Activated CD4-positive, alpha-beta T cell treated with anti-CD3 and anti-CD28 coated beads, Interleukin-2, Interleukin-6, amounts not matched to agents 100 ng/mL and 50 ng/mL, durations not matched to agents 16 hours and 8 hours (primary cell): ENCODE results near the gene CX3CL1.
"Not testable (repeated sequence)": the region's sequence is repeated elsewhere in the genome, so short reads cannot be mapped to it uniquely, and the experiment has no call there.

ENCODE experiments used
- DNase-seq: peaks from one replicate; pipeline ENCODE4 v3.0.0-alpha.2; 2020

Gene CX3CL1

DNA sequence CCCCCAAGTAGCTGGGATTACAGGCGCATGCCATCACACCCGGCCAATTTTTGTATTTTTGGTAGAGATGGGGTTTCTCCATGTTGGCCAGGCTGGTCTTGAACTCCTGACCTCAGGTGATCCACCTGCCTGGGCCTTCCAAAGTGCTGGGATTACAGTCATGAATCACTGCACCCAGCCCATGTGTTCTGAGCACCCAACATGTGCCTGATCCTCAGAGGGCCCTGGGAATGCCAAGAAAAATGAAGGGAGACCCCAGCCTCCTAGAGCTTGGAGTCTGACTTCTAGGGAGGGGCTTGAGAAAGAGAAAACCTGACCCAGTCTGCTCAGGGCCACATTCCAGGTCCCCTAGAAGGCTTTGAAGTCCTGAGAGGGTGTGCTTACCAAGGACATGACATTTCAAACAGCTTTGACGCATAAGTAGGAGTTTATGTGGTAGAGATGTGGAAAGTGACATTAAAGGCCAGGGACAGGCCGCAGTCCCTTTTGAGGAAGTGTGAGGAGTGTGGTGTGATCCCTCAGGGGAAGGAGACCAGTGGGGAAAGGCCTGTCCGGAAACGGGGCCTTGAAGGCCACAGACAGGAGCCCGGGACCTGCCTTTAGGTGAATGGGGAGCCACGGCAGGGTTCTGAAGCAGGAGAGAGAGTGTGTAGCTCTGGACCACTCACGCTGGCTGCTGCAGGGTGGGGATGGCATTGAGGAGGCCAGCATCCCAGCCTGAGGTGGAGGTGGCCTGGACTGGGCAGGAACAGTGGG lies 14.8 kb upstream of the CX3CL1 start:
- no peak for DNase-seq

DNA sequence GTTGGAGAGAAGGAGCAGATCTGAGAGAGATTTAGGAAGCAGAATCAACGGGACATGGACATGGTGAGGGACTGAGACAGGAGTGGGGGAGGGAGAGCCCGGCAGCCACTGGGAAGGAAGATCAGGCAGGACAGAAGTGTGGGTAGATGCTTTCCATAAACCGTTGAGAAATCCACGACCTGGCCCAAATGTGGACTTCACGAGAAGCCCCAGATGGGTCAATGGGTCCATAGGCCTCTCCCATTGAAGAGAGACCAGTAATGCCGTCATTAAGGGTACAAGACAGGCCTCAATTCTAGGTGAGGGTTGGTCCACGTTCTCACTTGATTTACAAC lies 14.2 kb upstream of the CX3CL1 start:
- DNase-seq = no peak

- DNase-seq = no peak
These were observed 13.7 kb upstream of the CX3CL1 start, which contains the start of gene CCL22 for GRCh38 chr16:57358527-57359095. TSS of gene CCL22 (plus strand) at chr16:57358783. CDS start at chr16:57358817, 34 bp downstream.

GRCh38 chr16:57360321-57360935 lies 11.9 kb upstream of the CX3CL1 start:
- DNase-seq = no peak

DNA sequence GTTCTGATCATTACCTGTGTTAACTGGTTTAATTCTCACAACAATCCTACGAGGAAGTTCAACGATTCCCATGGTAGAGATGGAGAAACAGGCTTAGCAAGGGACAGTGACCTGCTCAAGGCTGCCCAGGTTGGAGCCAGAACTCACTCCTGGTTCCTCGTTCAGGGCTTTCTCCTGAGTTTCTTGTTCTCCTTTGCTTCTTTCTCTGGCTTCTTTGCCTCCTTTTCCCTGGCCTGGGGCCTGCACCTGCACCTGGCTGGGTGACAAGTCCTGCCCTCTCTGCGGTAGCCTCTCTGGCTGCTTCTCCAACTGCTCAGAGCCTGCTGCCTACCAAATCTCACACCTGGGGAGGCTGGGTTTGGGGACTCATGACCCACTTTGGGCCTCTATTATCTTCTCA lies 10.9 kb upstream of the CX3CL1 start:
- no peak for DNase-seq

DNA sequence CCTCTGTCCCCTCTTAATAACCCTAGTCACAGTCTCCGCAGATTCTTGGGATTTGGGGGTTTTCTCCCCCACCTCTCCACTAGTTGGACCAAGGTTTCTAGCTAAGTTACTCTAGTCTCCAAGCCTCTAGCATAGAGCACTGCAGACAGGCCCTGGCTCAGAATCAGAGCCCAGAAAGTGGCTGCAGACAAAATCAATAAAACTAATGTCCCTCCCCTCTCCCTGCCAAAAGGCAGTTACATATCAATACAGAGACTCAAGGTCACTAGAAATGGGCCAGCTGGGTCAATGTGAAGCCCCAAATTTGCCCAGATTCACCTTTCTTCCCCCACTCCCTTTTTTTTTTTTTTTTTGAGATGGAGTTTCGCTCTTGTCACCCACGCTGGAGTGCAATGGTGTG lies 8.1 kb upstream of the CX3CL1 start:
- DNase-seq = no peak

- no peak for DNase-seq
These were observed 5.7 kb upstream of the CX3CL1 start for GRCh38 chr16:57366544-57367040.

GRCh38 chr16:57367116-57367752 lies 5.1 kb upstream of the CX3CL1 start:
- no peak for DNase-seq

GRCh38 chr16:57371494-57372371 lies 557 bp upstream of the CX3CL1 start:
- DNase-seq = no peak

DNA sequence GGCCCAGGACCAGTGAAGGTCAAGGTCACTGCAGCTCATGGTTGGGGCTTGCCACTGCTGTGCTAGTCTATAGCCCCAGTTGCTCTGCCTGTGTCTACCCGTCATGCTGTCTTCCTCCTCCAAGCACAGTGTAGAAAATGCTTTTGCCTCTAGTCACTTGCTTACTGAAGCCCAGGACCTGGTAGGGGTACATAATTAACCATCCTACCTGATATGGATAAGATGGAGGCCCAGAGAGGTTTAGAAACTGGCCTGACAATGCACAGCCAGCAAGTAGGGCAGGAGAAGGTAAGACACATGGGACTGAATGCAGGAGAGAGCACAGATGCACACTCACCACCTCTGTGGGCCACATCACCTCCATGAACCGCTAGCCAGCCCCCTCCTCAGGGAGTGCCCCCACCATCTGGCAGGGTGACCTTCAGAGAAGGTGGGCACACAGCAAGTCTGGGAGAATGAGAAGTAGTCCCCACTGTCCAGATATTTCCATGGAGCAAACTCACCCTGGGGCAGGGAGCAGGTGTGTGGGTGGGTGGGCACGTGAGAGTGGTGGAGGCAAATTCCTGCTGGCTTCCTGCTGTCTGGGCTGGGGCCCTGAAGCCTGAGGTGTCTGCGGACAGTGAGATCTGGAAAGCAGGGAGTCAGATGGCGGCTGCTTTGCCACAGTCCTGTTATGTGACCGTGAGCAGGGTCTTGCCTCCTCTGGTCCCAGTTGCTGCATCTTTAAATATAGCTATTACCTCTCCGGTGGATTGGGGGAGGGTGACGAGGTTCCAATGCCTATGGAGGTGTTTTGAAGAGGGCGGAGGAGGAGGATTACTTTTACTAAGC lies 1.0 kb downstream of the CX3CL1 start:
- no peak for DNase-seq

GRCh38 chr16:57374067-57374534 lies 1.8 kb downstream of the CX3CL1 start:
- no peak for DNase-seq

DNA sequence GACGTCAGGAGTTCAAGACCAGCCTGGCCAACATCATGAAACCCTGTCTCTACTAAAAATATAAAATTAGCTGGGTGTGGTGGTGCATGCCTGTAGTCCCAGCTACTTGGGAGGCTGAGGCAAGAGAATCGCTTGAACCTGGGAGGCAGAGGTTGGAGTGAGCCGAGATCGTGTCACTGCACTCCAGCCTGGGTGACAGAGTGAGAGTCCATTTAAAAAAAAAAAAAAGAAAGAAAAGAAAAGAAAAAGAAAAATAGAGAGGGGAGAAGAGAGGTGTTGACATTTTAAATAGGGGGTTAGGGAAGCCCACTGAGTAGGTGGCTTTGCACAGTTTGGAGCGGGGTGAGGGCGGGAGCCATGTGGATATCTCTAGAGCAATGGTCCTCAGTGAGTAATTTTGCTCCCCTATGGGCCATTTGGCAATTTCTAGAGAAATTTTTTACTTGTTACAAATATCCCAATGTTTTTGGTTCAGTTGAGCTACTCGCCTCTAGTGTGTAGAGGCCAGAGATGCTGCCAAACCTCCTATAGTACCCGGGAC lies 2.7 kb downstream of the CX3CL1 start:
- DNase-seq = not testable (repeated sequence)

DNA sequence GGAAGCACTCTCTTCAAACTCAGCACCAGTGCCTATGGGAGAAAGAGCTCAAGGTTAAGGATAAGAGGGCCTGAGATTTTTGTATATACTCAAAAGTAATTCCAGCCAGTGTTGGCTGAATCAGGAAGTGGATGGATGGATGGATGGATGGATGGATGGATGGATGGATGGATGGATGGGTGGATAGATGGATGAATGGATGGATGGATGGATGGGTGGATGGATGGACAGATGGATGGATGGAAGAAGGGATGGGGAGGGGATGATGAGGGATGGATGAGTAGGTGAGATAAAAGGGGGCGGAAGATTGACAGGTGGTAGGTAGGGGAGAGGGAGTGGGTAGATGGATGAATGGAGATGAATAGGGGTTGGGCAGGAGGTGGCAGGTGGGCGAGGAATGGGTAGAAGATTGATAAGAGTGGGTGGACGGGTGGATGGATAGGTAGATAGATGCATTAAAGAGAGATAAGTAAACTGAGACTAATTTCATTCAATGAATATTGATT lies 4.1 kb downstream of the CX3CL1 start:
- DNase-seq = no peak

- peak; percentile 12 for DNase-seq
These were observed 5.0 kb downstream of the CX3CL1 start for GRCh38 chr16:57377080-57377841.

DNA sequence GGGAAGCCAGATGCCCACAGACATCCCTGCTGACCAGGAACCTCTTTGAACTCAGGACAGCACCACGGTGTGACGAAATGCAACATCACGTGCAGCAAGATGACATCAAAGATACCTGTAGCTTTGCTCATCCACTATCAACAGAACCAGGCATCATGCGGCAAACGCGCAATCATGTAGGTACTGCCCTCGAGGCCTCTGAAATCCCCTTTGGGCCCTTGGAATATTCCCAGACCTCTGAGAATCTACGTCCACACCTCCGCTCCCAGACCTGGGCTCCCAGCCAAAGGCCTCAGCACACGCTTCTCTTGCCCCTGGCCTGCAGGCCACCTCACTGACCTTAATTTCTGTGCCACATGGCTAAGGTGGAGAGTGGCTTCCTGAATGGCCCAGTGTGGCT lies 7.3 kb downstream of the CX3CL1 start:
- DNase-seq = no peak

DNA sequence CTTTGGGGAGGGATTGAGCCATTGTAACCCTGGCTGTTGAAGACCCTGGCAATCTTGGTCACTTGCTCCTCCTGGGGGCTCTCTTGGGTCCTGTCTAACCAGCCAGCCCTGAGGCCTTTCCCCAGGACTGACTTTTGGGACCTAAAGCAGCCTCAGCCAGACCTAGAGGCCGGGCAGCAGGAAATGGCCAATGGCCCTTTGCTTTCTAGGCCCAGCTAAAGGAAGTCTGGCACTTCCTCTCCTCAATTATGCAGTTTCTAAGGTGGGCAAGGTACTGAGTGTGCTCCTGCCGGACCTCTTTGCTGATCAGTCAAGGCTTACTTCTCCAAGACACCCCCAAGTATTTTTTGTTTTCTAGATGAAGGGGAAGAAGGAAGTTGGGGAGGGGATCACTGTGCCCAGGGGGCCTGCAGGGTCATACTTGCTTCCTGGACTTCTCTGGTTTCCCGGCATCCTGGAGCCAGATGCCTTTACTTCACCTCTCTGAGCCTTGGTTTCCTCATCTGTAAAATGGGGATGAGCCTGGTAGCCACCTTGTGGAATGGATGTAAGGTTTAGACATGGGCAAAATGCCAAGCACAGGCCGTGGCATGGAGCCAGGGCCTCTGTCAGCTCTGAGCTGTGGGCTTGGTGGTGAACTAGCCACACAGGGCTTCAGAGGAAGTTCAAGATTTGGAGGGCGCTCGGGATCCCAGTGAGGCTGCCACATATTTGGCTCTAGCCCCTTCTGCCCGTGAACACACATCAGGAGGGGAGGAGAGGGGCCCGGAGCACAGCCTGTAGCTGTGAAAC lies 8.6 kb downstream of the CX3CL1 start:
- no peak for DNase-seq

- DNase-seq = no peak
These were observed 9.7 kb downstream of the CX3CL1 start for GRCh38 chr16:57381791-57382534.

- DNase-seq = no peak
These were observed 10.4 kb downstream of the CX3CL1 start for GRCh38 chr16:57382535-57383275.
